Measurements from ENCODE around the gene INO80E.

INO80E gene

DNA sequence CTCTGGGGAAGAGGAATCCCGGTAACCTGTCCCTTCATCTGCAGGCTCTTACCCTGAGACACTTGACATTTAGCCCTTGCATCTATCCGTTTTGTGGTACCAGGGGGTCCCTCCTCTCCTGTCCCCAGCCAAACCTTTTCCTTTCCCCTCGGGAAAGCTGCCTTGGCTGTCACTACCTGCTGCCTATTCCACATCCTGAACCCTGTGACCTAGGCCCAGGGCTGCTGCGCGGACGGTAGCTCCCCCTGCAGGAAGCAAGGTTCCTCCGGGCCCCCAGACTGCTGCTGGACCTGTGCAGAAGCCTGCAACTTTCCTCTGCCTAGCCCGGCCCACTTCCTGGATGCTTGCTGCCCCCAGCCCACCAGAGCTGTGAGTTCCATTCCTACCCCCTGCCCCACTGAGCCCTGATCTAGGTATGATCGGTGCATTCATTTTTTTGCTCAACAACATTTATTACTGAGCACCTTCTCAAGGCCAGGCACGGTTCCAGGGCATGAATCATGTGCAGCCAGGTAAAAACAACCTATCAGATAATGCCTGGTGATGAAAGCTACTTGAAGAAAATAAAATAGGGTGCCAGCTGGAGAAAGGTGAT lies 59.0 kb downstream of the INO80E start:
- no peak overlapping the region for H3K4me2 ChIP-seq (ENCODE audit: low read length)
- no peaks in the 10 kb centered on the region for H4K20me1 ChIP-seq (ENCODE audit: insufficient read depth, low read length)
- H3K27ac ChIP-seq (ENCODE audit: low read length) = no peak overlapping the region
- H3K9me3 ChIP-seq (ENCODE audit: insufficient read depth, low read length) = no peaks in the 10 kb centered on the region
- no peaks in the 10 kb centered on the region for H3K79me2 ChIP-seq (ENCODE audit: low read length)
- peaks cover 5% of the 10 kb centered on the region for H3K4me1 ChIP-seq (ENCODE audit: low read length)
- no peak overlapping the region for H2AFZ ChIP-seq (ENCODE audit: low read depth, low read length)
- H3K4me3 ChIP-seq (ENCODE audit: low read length) = no peak overlapping the region
- TF ChIP-seq, protein P1, sequence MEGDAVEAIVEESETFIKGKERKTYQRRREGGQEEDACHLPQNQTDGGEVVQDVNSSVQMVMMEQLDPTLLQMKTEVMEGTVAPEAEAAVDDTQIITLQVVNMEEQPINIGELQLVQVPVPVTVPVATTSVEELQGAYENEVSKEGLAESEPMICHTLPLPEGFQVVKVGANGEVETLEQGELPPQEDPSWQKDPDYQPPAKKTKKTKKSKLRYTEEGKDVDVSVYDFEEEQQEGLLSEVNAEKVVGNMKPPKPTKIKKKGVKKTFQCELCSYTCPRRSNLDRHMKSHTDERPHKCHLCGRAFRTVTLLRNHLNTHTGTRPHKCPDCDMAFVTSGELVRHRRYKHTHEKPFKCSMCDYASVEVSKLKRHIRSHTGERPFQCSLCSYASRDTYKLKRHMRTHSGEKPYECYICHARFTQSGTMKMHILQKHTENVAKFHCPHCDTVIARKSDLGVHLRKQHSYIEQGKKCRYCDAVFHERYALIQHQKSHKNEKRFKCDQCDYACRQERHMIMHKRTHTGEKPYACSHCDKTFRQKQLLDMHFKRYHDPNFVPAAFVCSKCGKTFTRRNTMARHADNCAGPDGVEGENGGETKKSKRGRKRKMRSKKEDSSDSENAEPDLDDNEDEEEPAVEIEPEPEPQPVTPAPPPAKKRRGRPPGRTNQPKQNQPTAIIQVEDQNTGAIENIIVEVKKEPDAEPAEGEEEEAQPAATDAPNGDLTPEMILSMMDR (IDR thresholded peaks at IDR 0.05; ENCODE audit: low read depth, low read length) = peak; percentile 65
- TF ChIP-seq EZH2phosphoT487 (IDR thresholded peaks at IDR 0.05; ENCODE audit: low read depth) = no peak
- H3K9ac ChIP-seq (ENCODE audit: low read length) = no peak overlapping the region
- H3K27me3 ChIP-seq (ENCODE audit: low read depth, low read length) = no peaks in the 10 kb centered on the region
- H3K36me3 ChIP-seq (replicated peaks; ENCODE audit: low read depth, low read length) = no peaks in the 10 kb centered on the region

Data from OCI-LY3 (cell line).